Breast epithelium (tissue), 4 donors: ENCODE results near the gene DHX40. TPM values are rescaled to one million over a fixed set of nuclear protein-coding genes. Genes with fewer than 3 reads are reported as not detected.
"Not testable (repeated sequence)": the region's sequence is repeated elsewhere in the genome, so short reads cannot be mapped to it uniquely, and the experiment has no call there.

Experiments used
- DNase-seq, 2 donors: peaks; one replicate each; pipeline ENCODE4 v3.0.0-alpha.2; 2019; ENCODE audit warnings: low spot score in 2 of 2
- H3K27ac ChIP-seq, 2 donors: fragments of 200-600 bp; sonication (generic) in 1 of 2; one replicate each; pipeline ENCODE4 v1.5.1; 2016 to 2019; ENCODE audit warnings: mild to moderate bottlenecking in 1 of 2
- H3K27me3 ChIP-seq, 2 donors: fragments of 200-600 bp; sonication (generic) in 1 of 2; one replicate each; pipeline versions ENCODE4 v1.5.1 to v1.6.0; 2017 to 2019; ENCODE audit warnings: control low read depth in 1 of 2, mild to moderate bottlenecking in 1 of 2
- H3K36me3 ChIP-seq: fragments of 200-600 bp; one replicate; pipeline ENCODE4 v1.5.1; 2019
- H3K4me1 ChIP-seq, 2 donors: fragments of 200-600 bp; sonication (generic); one replicate each; pipeline ENCODE4 v1.5.1; 2016 to 2019; ENCODE audit warnings: control low read depth in 1 of 2
- H3K4me3 ChIP-seq, 3 donors: fragments of 200-600 bp; sonication (generic); 1 replicate in 2 of 3; 2 replicates in 1 of 3; pipeline ENCODE4 v1.5.1; 2016 to 2019; ENCODE audit warnings: mild to moderate bottlenecking in 3 of 3, moderate library complexity in 2 of 3
- H3K9me3 ChIP-seq, 2 donors: fragments of 200-600 bp; sonication (generic) in 1 of 2; one replicate each; pipeline ENCODE4 v1.5.1; 2016 to 2019; ENCODE audit warnings: control low read depth in 1 of 2
- POLR2A ChIP-seq: fragments of 450-650 bp; IDR thresholded peaks from one replicate; pipeline ENCODE4 v1.6.1; 2016; ENCODE audit warnings: antibody characterized with exemption, mild to moderate bottlenecking, moderate library complexity
- POLR2AphosphoS5 ChIP-seq, 3 donors: sonication (generic); formaldehyde crosslinking; IDR thresholded peaks; one replicate each; pipeline ENCODE4 v1.6.1; 2017; ENCODE audit warnings: antibody characterized with exemption in 3 of 3
- intact Hi-C: fragments of 100-400 bp; cut with DNase I; formaldehyde crosslinking; loops from one replicate; pipeline ENCODE4 v1.15.1; 2023; ENCODE audit warnings: low total_unique reads
- total RNA-seq, 3 donors: library from RNA; depleted of rRNA; stranded (reverse); fragments of >200 nt; gene quantifications; one replicate each; pipeline ENCODE4 v1.1.0, GENCODE V29; 2016
- TF ChIP-seq, protein P1 (sequence below), 3 donors: fragments of 450-650 bp; IDR thresholded peaks; one replicate each; pipeline ENCODE4 v1.5.1; 2016 to 2017; ENCODE audit warnings: antibody characterized with exemption in 3 of 3, mild to moderate bottlenecking in 3 of 3, moderate library complexity in 3 of 3

The DHX40 gene
- total RNA-seq, 3 donors from 2014 or later, result 48.5 to 60.9 (median 56.3) TPM

- H3K36me3 ChIP-seq, result no peaks in the 10 kb centered on the region
- no peak overlapping the region for H3K27ac ChIP-seq
- H3K4me1 ChIP-seq, result no peaks in the 10 kb centered on the region
- no peaks in the 10 kb centered on the region for H3K9me3 ChIP-seq
- no peaks in the 10 kb centered on the region for H3K27me3 ChIP-seq
- TF ChIP-seq POLR2AphosphoS5 (IDR thresholded peaks at IDR 0.05) (no peak), POLR2A (no peak)
- TF ChIP-seq, protein P1, sequence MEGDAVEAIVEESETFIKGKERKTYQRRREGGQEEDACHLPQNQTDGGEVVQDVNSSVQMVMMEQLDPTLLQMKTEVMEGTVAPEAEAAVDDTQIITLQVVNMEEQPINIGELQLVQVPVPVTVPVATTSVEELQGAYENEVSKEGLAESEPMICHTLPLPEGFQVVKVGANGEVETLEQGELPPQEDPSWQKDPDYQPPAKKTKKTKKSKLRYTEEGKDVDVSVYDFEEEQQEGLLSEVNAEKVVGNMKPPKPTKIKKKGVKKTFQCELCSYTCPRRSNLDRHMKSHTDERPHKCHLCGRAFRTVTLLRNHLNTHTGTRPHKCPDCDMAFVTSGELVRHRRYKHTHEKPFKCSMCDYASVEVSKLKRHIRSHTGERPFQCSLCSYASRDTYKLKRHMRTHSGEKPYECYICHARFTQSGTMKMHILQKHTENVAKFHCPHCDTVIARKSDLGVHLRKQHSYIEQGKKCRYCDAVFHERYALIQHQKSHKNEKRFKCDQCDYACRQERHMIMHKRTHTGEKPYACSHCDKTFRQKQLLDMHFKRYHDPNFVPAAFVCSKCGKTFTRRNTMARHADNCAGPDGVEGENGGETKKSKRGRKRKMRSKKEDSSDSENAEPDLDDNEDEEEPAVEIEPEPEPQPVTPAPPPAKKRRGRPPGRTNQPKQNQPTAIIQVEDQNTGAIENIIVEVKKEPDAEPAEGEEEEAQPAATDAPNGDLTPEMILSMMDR (IDR thresholded peaks at IDR 0.05), result no peak
- no peak for DNase-seq
- intact Hi-C loops, result no loop called here
- no peak overlapping the region for H3K4me3 ChIP-seq
These were observed 18.1 kb upstream of the DHX40 start for GRCh38 chr17:59547131-59547915.

- intact Hi-C loops, DNase-seq: not testable (repeated sequence)
These were observed 16.4 kb upstream of the DHX40 start for GRCh38 chr17:59548985-59549384.

DNA sequence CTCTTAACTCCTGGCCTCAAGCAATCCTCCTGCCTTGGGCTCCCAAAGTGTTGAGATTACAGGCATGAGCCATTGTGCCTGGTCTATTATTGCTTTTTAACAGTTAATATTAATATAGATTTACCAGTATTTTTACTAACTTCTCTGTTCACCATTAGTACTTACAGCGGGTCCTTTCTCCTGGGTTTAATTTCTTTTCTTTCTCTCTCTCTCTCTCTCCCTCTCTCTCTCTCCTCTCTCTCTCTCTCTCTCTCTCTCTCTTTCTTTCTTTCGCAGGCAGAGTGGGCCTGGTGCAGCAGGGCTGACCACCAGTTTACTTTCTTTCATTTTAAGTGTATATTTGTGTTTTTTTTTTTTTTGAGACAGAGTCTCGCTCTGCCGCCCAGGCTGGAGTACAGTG, 14.7 kb upstream of the DHX40 start:
- Histone ChIP-seq H3K27ac (no peak overlapping the region), H3K9me3 (no peaks in the 10 kb centered on the region), H3K4me1 (no peaks in the 10 kb centered on the region), H3K27me3 (no peaks in the 10 kb centered on the region), H3K4me3 (no peak overlapping the region), H3K36me3 (no peaks in the 10 kb centered on the region)
- DNase-seq, result no peak
- TF ChIP-seq POLR2AphosphoS5 (IDR thresholded peaks at IDR 0.05) (no peak), POLR2A (no peak)
- TF ChIP-seq, protein P1 (IDR thresholded peaks at IDR 0.05), result no peak
- intact Hi-C loops, result no loop called here

More at GRCh38 chr17:59548985-59549384, 16.4 kb upstream of the DHX40 start:
- H3K4me3 ChIP-seq, H3K4me1 ChIP-seq, H3K36me3 ChIP-seq, H3K27ac ChIP-seq, H3K9me3 ChIP-seq, H3K27me3 ChIP-seq: not testable (repeated sequence)

- Histone ChIP-seq H3K27ac (no peak overlapping the region), H3K9me3 (no peaks in the 10 kb centered on the region), H3K4me1 (no peaks in the 10 kb centered on the region), H3K4me3 (no peak overlapping the region), H3K27me3 (no peaks in the 10 kb centered on the region), H3K36me3 (no peaks in the 10 kb centered on the region)
- no peak for DNase-seq
- TF ChIP-seq, protein P1 (IDR thresholded peaks at IDR 0.05), result no peak
- TF ChIP-seq POLR2AphosphoS5 (IDR thresholded peaks at IDR 0.05), result no peak
- no peak for TF ChIP-seq POLR2A
- intact Hi-C loops, result no loop called here
These were observed 7.4 kb upstream of the DHX40 start for GRCh38 chr17:59558039-59558438.

- Histone ChIP-seq H3K27me3 (no peaks in the 10 kb centered on the region), H3K4me3 (no peak overlapping the region), H3K9me3 (no peaks in the 10 kb centered on the region), H3K36me3 (no peaks in the 10 kb centered on the region), H3K27ac (no peak overlapping the region), H3K4me1 (no peaks in the 10 kb centered on the region)
- intact Hi-C loops, result no loop called here
- TF ChIP-seq POLR2AphosphoS5 (IDR thresholded peaks at IDR 0.05) (no peak), POLR2A (no peak)
- TF ChIP-seq, protein P1 (IDR thresholded peaks at IDR 0.05), result no peak
- no peak for DNase-seq
These were observed 6.5 kb upstream of the DHX40 start for GRCh38 chr17:59558953-59559352.
